Pons (tissue), 1 donor: ENCODE results near the gene PLA2G12B.
"Not testable (repeated sequence)": the region's sequence is repeated elsewhere in the genome, so short reads cannot be mapped to it uniquely, and the experiment has no call there.

ENCODE experiments used
- DNase-seq: peaks from one replicate; pipeline ENCODE4 v3.0.0-alpha.2; 2016; ENCODE audit warnings: low spot score

Gene PLA2G12B

GRCh38 chr10:72935361-72935760, 19.2 kb downstream of the PLA2G12B start:
- no peak for DNase-seq

GRCh38 chr10:72932259-72933015, 22.2 kb downstream of the PLA2G12B start:
- no peak for DNase-seq

GRCh38 chr10:72930276-72930675, 24.3 kb downstream of the PLA2G12B start:
- DNase-seq, result no peak

DNA sequence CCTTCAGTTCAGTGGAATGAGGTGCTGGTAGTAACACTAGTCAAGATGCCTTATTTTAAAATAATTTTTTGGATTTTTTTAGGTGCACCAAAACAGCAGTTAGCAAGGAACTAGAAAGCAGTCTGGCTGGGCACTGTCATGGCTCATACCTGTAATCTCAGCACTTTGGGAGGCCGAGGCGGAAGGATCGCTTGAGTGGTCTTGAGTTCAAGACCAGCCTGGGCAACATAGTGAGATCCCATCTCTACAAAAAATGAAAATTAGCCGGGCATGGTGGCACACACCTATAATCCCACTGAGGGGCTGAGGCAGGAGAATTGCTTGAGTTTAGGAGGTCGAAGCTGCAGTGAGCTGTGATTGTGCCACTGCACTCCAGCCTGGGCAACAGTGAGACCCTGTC, 25.8 kb downstream of the PLA2G12B start:
- DNase-seq, result no peak

GRCh38 chr10:72927485-72927884, 27.1 kb downstream of the PLA2G12B start:
- no peak for DNase-seq

DNA sequence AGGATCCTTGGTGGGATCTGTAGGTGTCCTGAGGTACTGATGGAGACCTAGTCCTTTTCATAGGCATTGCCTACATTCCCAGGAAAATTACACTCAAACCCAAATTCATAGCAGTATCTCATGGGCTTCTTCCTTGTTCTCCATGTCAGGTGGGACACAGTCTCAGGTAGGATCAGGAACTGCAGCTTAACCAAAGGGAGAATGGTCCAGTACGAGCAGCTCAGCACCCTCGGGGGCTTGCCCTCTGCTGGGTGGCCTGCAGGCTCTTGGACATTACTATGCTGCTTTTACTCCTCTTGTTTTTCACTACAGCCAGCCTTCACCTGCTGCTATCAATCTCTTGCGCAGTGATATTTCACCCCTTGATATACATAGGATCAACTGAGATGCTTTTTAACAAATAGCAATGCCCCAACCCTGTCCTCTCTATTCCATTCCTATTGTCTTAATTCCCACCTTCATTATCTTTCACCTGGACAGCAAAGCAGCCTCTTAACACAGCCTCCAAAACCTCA, 28.6 kb downstream of the PLA2G12B start:
- DNase-seq, result no peak

DNA sequence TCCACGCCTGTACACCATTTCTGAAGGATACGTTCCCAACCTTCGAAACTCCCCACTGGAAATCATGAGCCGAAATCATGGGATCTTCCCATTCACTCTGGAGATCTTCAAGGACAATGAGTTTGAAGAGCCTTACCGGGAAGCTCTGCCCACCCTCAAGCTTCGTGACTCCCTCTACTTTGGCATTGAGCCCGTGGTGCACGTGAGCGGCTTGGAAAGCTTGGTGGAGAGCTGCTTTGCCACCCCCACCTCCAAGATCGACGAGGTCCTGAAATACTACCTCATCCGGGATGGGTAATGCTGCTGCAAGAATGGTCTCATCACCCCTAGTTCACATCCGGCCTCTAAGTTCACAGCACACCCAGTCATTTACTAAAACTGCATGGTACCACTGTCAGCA, 30.3 kb downstream of the PLA2G12B start:
- DNase-seq, result no peak

GRCh38 chr10:72921147-72921683, 33.4 kb downstream of the PLA2G12B start:
- not testable (repeated sequence) for DNase-seq

DNA sequence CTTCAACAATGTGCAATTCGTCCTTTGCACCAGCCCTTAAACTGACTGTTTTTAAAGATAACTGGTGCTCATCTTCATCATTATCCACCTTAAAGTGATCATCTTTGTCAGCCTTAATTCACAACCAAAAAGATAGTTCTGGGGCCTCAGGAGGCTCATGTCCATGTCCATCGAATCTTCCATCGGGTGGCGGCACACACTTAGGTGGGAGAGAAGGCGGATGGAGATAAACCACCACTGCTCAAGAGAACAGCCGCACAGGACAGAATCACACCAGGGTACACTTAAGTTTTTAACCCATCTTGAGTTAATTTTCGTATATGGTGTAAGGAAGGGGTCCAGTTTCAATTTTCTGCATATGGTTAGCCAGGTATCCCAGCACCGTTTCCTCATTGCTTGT, 36.3 kb downstream of the PLA2G12B start:
- DNase-seq, result no peak

GRCh38 chr10:72917803-72918332, 36.7 kb downstream of the PLA2G12B start:
- not testable (repeated sequence) for DNase-seq

GRCh38 chr10:72917201-72917600, 37.4 kb downstream of the PLA2G12B start:
- not testable (repeated sequence) for DNase-seq

GRCh38 chr10:72913287-72913686, 41.3 kb downstream of the PLA2G12B start:
- DNase-seq, result no peak

DNA sequence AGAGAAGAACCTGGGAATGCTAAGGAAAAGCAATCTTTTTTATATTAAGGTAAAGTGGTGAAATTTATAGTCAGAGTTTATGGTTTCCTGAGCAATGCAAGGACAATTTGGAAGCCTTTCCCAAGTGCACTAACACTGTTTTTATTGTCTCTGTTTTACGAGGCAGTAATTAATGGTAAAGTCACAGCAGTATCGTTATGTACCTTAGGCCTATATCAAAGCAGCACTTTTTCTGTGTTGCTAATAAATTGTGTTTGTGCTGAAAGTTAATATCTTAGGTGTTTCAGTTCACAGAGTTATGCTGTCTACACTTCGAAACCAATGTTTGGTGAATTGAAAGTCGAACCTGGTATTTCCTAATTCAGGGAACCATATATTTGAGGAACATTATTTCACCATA, 41.9 kb downstream of the PLA2G12B start:
- DNase-seq, result no peak

- no peak for DNase-seq
These were observed 42.8 kb downstream of the PLA2G12B start for GRCh38 chr10:72911758-72912157.

- no peak for DNase-seq
These were observed 43.9 kb downstream of the PLA2G12B start for GRCh38 chr10:72910705-72911104.

DNA sequence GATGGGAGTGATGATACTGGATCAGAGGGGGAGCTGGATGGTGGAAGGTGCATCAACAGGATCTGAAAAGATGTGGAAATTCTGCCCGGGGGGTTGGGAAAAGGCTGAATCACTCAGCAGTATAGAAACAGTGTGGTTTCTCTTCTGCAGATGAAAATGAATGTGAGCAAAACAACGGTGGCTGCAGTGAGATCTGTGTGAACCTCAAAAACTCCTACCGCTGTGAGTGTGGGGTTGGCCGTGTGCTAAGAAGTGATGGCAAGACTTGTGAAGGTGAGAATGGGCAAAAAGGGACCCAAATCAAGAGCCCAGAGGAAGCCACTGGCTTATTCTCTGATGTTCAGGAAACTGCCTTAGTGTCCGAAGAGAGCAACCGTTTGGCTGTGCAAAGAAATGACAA, 48.2 kb downstream of the PLA2G12B start:
- DNase-seq, result no peak

DNA sequence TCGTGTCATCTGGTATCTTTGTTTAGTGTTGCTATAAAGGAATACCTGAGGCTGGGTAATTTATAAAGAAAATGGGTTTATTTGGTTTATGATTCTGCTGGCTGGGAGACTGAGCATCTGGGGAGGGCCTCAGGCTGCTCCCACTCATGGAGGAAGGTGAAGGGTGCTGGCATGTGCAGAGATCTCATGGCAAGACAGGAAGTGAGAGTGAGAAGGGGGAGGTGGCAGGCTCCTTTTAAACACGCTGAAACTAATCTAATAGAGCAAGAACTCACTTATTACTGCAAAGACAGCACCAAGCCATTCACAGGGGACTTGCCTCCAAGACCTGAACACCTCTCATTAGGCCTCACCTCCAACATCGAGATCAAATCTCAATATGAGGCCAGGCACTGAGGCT, 49.8 kb downstream of the PLA2G12B start:
- no peak for DNase-seq

- not testable (repeated sequence) for DNase-seq
These were observed 50.6 kb downstream of the PLA2G12B start for GRCh38 chr10:72903941-72904446.

DNA sequence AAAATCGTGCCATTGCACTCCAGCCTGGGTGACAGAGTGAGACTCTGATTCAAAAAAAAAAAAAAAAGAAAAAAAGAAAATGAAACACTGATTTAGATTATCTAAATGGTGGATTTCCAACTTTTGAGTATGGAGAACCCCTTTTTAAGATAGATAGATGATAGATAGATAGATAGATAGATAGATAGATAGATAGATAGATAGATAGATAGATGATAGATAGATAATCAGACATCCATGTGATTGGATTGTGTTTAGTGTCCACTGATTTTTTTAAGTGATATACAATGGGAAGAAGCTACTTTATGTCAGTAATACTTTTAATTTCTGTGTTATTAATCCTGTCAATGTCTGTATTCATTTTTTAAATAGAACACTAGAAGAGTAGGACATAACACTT, 55.1 kb downstream of the PLA2G12B start:
- no peak for DNase-seq

DNA sequence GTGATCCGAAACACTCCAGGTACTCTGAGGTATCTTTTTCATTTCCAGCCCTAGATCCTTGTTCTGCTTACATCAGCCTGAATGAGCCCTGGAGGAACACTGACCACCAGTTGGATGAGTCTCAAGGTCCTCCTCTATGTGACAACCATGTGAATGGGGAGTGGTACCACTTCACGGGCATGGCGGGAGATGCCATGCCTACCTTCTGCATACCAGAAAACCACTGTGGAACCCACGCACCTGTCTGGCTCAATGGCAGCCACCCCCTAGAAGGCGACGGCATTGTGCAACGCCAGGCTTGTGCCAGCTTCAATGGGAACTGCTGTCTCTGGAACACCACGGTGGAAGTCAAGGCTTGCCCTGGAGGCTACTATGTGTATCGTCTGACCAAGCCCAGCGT, 56.0 kb downstream of the PLA2G12B start:
- DNase-seq, result no peak

GRCh38 chr10:72895236-72895850, 59.3 kb downstream of the PLA2G12B start:
- no peak for DNase-seq

GRCh38 chr10:72893136-72893798, 61.3 kb downstream of the PLA2G12B start, which contains the start of gene OIT3:
Gene OIT3 (plus strand): TSS chr10:72893739. CDS start chr10:72893799, 60 bp downstream.
- no peak for DNase-seq
